Activated CD8-positive, alpha-beta memory T cell treated with anti-CD3 and anti-CD28 coated beads, Interleukin-2, amount 10 ng/mL, durations not matched to agents 7 days and 5 days (primary cell): ENCODE measurements around the gene HUNK. TPM values are rescaled to one million over a fixed set of nuclear protein-coding genes. Genes with fewer than 3 reads are reported as not detected.

Experiments
- ATAC-seq: fragments of 150-1000 bp; cut with Tn5 transposase; one replicate; pipeline ENCODE4 v1.10.0; 2021; ENCODE audit warnings: moderate library complexity
- CTCF ChIA-PET: fragments of 350-600 bp; sonication (Branson Sonifier 250); formaldehyde crosslinking; loops from one replicate; lab custom pipeline; 2021; ENCODE audit warnings: antibody characterized with exemption; lab: Charles Lee
- DNase-seq: peaks from one replicate; pipeline ENCODE4 v3.0.0-alpha.2; 2020
- H3K27ac Mint-ChIP-seq: one replicate; pipeline ENCODE4 v1.8.0; 2021; ENCODE audit warnings: mild to moderate bottlenecking, mixed read lengths
- H3K27me3 Mint-ChIP-seq: one replicate; pipeline ENCODE4 v1.8.0; 2021; ENCODE audit warnings: mixed read lengths
- H3K36me3 Mint-ChIP-seq: one replicate; pipeline ENCODE4 v1.8.0; 2021; ENCODE audit warnings: mild to moderate bottlenecking, mixed read lengths
- H3K4me1 Mint-ChIP-seq: one replicate; pipeline ENCODE4 v1.8.0; 2021; ENCODE audit warnings: mixed read lengths
- H3K4me3 Mint-ChIP-seq: one replicate; pipeline ENCODE4 v1.8.0; 2021; ENCODE audit warnings: mild to moderate bottlenecking, moderate library complexity, mixed read lengths
- H3K9me3 Mint-ChIP-seq: one replicate; pipeline ENCODE4 v1.8.0; 2022; ENCODE audit warnings: low read depth, mixed read lengths
- total RNA-seq, 2 experiments: library from RNA; stranded (reverse); gene quantifications; one replicate each; pipeline ENCODE4 v1.2.3, GENCODE V29; 2021

The HUNK gene
- total RNA-seq, 2 experiments from 2014 or later, result 0.28 TPM; not detected in 1

- CTCF ChIA-PET, result no interaction called here
- peaks cover 17% of the 10 kb centered on the region for H3K4me1 Mint-ChIP-seq
- H3K36me3 Mint-ChIP-seq, result peaks cover 6% of the 10 kb centered on the region
- H3K27ac Mint-ChIP-seq, result no peak overlapping the region
- ATAC-seq (no peak), DNase-seq (no peak)
- peaks cover 6% of the 10 kb centered on the region for H3K9me3 Mint-ChIP-seq
- no peak overlapping the region for H3K4me3 Mint-ChIP-seq
- peaks cover 12% of the 10 kb centered on the region for H3K27me3 Mint-ChIP-seq
Measured at GRCh38 chr21:31977816-31978215, 105.0 kb downstream of the HUNK start.

GRCh38 chr21:31983120-31983519 is 110.3 kb downstream of the HUNK start:
- no peaks in the 10 kb centered on the region for H3K36me3 Mint-ChIP-seq
- CTCF ChIA-PET, result no interaction called here
- H3K9me3 Mint-ChIP-seq, result peaks cover 2% of the 10 kb centered on the region
- peaks cover 2% of the 10 kb centered on the region for H3K27me3 Mint-ChIP-seq
- ATAC-seq (no peak), DNase-seq (no peak)
- H3K4me3 Mint-ChIP-seq, result no peak overlapping the region
- no peak overlapping the region for H3K27ac Mint-ChIP-seq
- H3K4me1 Mint-ChIP-seq, result no peaks in the 10 kb centered on the region

GRCh38 chr21:31983554-31983953 is 110.7 kb downstream of the HUNK start:
- Mint-ChIP-seq H3K36me3 (no peaks in the 10 kb centered on the region), H3K27ac (no peak overlapping the region), H3K4me3 (no peak overlapping the region), H3K9me3 (peaks cover 2% of the 10 kb centered on the region), H3K4me1 (no peaks in the 10 kb centered on the region), H3K27me3 (no peaks in the 10 kb centered on the region)
- DNase-seq (no peak), ATAC-seq (no peak)
- CTCF ChIA-PET, result no interaction called here

- ATAC-seq (no peak), DNase-seq (no peak)
Measured at GRCh38 chr21:31985398-31985797, 112.6 kb downstream of the HUNK start.

GRCh38 chr21:31986035-31986856 is 113.4 kb downstream of the HUNK start:
- CTCF ChIA-PET, result no interaction called here
- H3K27ac Mint-ChIP-seq, result no peak overlapping the region
- no peaks in the 10 kb centered on the region for H3K27me3 Mint-ChIP-seq
- no peak for DNase-seq
- H3K36me3 Mint-ChIP-seq, result no peaks in the 10 kb centered on the region
- H3K4me1 Mint-ChIP-seq, result no peaks in the 10 kb centered on the region
- no peak overlapping the region for H3K4me3 Mint-ChIP-seq
- peaks cover 2% of the 10 kb centered on the region for H3K9me3 Mint-ChIP-seq
- no peak for ATAC-seq

More at GRCh38 chr21:31985398-31985797, 112.6 kb downstream of the HUNK start:
- Mint-ChIP-seq H3K36me3 (no peaks in the 10 kb centered on the region), H3K27me3 (no peaks in the 10 kb centered on the region), H3K9me3 (peaks cover 2% of the 10 kb centered on the region), H3K4me3 (no peak overlapping the region), H3K4me1 (no peaks in the 10 kb centered on the region), H3K27ac (no peak overlapping the region)
- CTCF ChIA-PET, result no interaction called here

- Mint-ChIP-seq H3K36me3 (no peaks in the 10 kb centered on the region), H3K4me3 (no peak overlapping the region), H3K27ac (no peak overlapping the region), H3K27me3 (no peaks in the 10 kb centered on the region), H3K9me3 (peaks cover 2% of the 10 kb centered on the region), H3K4me1 (no peaks in the 10 kb centered on the region)
- ATAC-seq (no peak), DNase-seq (no peak)
- CTCF ChIA-PET, result no interaction called here
Measured at GRCh38 chr21:31987696-31988095, 114.9 kb downstream of the HUNK start.

GRCh38 chr21:31988492-31989290 is 115.9 kb downstream of the HUNK start:
- Mint-ChIP-seq H3K27me3 (no peaks in the 10 kb centered on the region), H3K27ac (no peak overlapping the region), H3K36me3 (no peaks in the 10 kb centered on the region), H3K4me3 (no peak overlapping the region), H3K4me1 (no peaks in the 10 kb centered on the region), H3K9me3 (peaks cover 2% of the 10 kb centered on the region)
- CTCF ChIA-PET, result interaction anchor here (0.6 kb wide), 1 partner anchor 188 kb away, joined by 4 read pairs; no protein-coding TSS in a partner anchor
- ATAC-seq (no peak), DNase-seq (no peak)

GRCh38 chr21:31991356-31992331 is 118.8 kb downstream of the HUNK start:
- H3K36me3 Mint-ChIP-seq, result no peaks in the 10 kb centered on the region
- ATAC-seq, result no peak
- H3K4me3 Mint-ChIP-seq, result no peak overlapping the region
- CTCF ChIA-PET, result no interaction called here
- no peaks in the 10 kb centered on the region for H3K4me1 Mint-ChIP-seq
- no peak for DNase-seq
- no peak overlapping the region for H3K27ac Mint-ChIP-seq
- no peaks in the 10 kb centered on the region for H3K9me3 Mint-ChIP-seq
- H3K27me3 Mint-ChIP-seq, result no peaks in the 10 kb centered on the region

GRCh38 chr21:31992391-31992790 is 119.6 kb downstream of the HUNK start:
- Mint-ChIP-seq H3K27ac (no peak overlapping the region), H3K4me3 (no peak overlapping the region), H3K36me3 (no peaks in the 10 kb centered on the region), H3K27me3 (no peaks in the 10 kb centered on the region), H3K9me3 (no peaks in the 10 kb centered on the region), H3K4me1 (no peaks in the 10 kb centered on the region)
- ATAC-seq (no peak), DNase-seq (no peak)
- CTCF ChIA-PET, result no interaction called here

- no peaks in the 10 kb centered on the region for H3K9me3 Mint-ChIP-seq
- no peak overlapping the region for H3K27ac Mint-ChIP-seq
- ATAC-seq (no peak), DNase-seq (no peak)
- no peaks in the 10 kb centered on the region for H3K27me3 Mint-ChIP-seq
- H3K4me1 Mint-ChIP-seq, result no peaks in the 10 kb centered on the region
- no peaks in the 10 kb centered on the region for H3K36me3 Mint-ChIP-seq
- CTCF ChIA-PET, result no interaction called here
- H3K4me3 Mint-ChIP-seq, result no peak overlapping the region
Measured at GRCh38 chr21:31993826-31994825, 121.3 kb downstream of the HUNK start.

GRCh38 chr21:31997191-31997590 is 124.4 kb downstream of the HUNK start:
- no peaks in the 10 kb centered on the region for H3K4me1 Mint-ChIP-seq

GRCh38 chr21:31999810-32000468 is 127.1 kb downstream of the HUNK start:
- no peak overlapping the region for H3K4me3 Mint-ChIP-seq
- no peaks in the 10 kb centered on the region for H3K36me3 Mint-ChIP-seq
- DNase-seq (no peak), ATAC-seq (no peak)
- CTCF ChIA-PET, result no interaction called here
- no peaks in the 10 kb centered on the region for H3K4me1 Mint-ChIP-seq
- no peaks in the 10 kb centered on the region for H3K9me3 Mint-ChIP-seq
- peaks cover 7% of the 10 kb centered on the region for H3K27me3 Mint-ChIP-seq
- H3K27ac Mint-ChIP-seq, result no peak overlapping the region

More at GRCh38 chr21:31997191-31997590, 124.4 kb downstream of the HUNK start:
- Mint-ChIP-seq H3K4me3 (no peak overlapping the region), H3K9me3 (no peaks in the 10 kb centered on the region), H3K27ac (no peak overlapping the region), H3K27me3 (no peaks in the 10 kb centered on the region), H3K36me3 (no peaks in the 10 kb centered on the region)
- CTCF ChIA-PET, result no interaction called here
- DNase-seq (no peak), ATAC-seq (no peak)
